HG02840 (cell line): Measurements from ENCODE around the gene MAGEA11.
"Not testable (repeated sequence)": the region's sequence is repeated elsewhere in the genome, so short reads cannot be mapped to it uniquely, and the experiment has no call there.

Source experiments
- ATAC-seq: cut with Tn5 transposase; IDR thresholded peaks from one replicate; pipeline ENCODE4 v1.9.1; 2021; ENCODE audit warnings: mild to moderate bottlenecking, moderate library complexity, moderate number of reproducible peaks; ENCODE audit not compliant: unreplicated experiment, low FRiP score

The MAGEA11 gene

DNA sequence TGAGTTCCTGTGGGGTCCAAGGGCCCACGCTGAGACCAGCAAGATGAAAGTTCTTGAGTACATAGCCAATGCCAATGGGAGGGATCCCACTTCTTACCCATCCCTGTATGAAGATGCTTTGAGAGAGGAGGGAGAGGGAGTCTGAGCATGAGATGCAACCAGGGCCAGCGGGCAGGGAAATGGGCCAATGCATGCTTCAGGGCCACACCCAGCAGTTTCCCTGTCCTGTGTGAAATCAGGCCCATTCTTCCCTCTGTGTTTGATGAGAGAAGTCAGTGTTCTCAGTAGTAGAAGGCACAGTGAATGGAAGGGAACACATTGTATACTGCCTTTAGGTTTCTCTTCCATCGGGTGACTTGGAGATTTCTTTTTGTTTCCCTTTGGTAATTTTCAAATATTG, 4.8 kb downstream of the MAGEA11 start:
- no peak for ATAC-seq

DNA sequence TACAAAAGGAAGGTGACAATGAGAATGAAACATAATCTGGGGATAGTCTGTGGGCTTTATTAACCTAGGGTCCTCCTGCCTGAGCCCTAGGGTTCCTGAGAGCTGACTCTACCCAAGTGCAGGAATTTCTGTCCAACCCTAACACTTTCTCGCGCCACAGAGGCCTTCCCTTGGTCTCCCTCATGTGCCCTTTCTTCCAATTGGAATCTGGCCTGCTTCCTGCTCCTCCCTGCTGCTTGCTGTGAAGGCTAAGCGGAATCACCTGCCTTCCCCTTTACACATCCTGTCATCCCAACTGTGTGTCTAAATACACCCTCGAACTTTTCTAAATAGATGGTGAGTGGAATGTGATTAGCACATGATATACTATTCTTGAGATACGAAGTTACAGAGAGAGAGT, 5.9 kb downstream of the MAGEA11 start:
- no peak for ATAC-seq

DNA sequence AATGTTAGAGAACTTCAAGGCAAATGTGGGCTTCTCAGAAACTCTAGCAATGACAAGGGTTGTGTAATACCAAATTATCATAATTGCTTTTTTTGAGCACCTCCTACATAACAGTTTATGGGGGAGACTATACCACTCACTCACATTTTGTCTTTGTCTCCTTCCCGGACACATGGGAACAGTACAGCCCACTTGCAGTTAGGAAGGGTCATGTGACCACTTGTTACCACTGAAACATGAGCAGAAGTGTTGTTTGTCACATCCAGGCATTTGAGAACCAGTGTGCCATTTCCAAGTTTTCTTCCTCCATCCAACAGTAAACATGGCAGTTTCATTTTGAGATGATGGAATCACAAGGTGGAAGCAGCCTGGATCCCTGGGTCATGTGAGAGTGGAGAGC, 6.9 kb downstream of the MAGEA11 start:
- ATAC-seq = no peak

DNA sequence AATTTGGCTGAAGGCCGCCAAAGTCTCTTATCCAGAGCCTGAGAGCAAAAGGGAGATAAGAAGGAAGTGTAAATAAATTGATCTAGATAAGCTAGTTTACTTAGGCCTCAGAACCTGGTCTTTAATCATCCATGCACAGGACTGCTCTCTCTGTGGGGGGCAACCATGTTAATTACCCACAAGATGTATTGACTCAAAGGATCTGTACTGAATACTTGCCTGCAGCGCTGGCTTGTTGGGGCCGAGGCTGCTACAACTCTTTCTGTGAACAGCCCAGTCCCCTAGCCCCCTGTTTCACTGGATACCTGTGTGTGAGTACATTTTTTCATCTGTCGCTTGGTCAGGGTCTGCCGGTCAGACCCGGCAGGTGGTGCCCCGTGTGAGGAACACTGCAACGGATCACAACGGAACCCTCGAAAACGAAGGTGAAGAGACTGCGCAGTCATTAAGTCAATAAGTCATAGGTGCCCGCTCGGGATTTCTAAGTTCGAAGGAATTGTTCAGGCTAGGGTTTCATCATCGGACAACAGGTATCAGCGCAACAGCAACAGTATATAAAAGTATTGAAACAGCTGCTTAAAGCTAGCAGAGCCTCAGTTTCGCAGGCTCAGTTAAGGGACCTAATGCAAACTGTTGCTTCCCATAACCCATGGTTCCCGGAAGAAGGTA, 8.3 kb downstream of the MAGEA11 start:
- no peak for ATAC-seq

DNA sequence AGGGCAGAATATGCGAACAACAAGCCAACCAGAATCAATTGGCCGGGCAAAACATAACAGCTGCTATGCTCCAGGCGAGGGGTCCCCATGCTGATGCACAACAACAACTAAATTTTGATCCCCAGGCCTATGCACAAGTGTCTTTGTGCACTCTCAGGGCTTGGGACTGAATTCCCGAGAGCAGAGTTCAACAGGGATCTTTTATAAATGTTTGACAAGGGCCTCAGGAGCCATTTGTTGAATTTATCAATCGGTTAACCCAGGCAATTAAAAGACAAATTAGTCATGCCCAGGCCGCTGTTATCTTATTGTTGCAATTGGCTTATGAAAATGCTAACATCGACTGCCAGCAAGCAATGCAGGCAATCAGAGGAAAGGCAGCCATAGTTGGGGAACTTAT, 9.4 kb downstream of the MAGEA11 start:
- not testable (repeated sequence) for ATAC-seq

DNA sequence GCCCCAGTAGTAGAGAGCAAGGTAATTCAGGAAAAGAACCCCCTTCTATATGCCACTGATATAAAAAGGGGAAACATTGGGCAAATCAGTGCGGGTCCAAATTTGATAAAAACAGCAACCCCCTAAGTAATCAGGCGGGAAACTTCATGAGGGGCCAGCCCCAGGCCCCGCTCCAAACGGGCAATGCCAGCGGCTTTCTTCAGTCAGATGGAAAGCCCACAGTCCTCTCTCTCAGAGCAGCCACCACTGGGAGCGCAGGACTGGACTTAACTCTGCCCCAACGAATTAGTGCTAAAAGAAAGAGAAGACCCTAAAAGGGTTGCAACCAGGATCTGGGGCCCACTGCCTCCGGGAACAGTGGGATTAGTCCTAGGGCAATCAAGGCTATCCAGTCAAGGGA, 9.9 kb downstream of the MAGEA11 start:
- no peak for ATAC-seq

DNA sequence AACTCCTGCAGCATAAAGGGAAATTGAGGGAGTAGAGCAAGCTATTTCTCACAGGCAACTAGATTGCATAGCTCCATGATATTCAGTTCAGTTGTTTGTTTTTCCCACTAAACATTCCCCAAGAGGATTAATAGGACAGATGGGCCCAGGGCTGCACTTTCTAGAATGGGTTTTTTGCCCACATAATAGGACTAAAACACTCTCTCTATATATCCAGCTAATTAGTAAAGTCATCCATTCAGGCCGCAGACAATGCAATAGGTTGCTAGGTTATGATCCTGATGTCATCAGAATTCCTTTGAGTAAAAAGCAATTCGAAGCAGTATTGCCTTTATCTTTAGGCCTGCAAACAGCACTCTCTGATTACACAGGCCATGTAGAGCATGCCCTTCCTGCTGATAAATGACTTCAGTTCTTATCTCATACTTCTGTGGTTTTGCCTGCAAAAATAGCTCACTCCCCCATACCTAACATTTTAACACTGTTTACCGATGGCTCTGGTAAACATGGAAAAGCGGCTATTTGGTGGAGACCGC, 11.8 kb downstream of the MAGEA11 start:
- ATAC-seq = not testable (repeated sequence)

DNA sequence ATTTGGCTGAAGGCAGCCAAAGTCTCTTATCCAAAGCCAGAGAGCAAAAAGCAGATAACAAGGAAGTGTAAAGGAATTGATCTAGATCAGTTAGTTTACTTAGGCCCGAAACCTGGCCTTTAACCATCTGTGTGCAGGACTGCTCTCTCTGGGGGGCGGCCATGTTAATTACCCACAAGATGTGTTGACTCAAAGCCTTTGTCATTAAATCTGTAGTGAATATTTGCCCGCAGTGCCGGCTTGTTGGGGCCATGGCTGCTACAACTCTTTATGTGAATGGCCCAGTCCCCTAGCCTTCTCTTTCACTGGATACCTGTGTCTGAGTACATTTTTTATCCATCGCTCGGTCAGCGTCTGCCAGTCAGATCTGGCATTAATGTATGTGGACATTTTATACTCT, 15.4 kb downstream of the MAGEA11 start:
- ATAC-seq = not testable (repeated sequence)

DNA sequence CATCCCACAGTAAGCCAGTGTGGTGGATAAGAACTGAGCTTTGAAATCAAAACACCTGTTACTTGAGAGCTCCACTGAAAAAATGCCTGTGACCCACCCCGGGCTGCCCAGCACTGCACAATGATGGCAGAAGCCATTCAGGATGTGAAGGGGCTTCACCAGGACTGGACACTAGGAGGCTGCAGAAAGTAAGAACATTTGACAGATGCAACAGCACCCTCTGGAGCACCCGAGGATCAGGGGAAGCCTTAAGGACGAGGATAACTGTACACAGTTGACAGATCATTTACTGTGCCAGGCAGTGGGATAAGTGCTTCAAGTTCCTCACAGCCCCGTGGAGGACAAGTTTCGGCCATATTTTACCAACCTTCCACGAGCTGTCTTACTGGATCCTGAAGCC, 30.4 kb downstream of the MAGEA11 start:
- ATAC-seq = not testable (repeated sequence)

DNA sequence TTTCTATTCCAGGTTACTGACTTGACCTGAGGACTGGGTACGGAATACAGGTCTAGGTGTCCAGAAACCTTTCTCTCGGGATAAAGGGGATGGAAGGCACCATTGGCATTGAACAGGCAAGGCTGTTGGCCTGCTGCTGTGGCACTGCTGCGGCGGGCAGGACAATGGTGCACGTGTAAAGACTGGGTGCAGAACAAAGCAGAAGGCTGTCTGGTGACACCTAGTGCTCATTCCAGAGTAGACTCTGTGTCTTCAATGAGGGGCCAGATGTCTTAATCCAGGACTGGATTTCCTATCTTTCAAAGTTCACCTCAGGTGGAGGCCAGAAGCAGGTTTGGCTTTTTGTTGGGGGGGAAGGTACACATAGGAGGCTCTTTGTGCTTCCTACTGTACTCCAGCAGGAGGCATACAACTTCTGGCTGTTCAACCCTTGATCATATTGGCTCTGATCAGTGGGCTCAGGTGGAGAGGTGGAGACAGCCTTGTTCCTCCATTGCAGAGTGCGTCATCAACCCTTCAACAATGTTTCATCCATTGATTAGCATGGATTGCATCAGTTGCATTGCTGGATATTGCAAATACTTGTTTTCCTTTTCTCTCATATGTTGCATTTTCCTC, 34.6 kb downstream of the MAGEA11 start:
- ATAC-seq = not testable (repeated sequence)

DNA sequence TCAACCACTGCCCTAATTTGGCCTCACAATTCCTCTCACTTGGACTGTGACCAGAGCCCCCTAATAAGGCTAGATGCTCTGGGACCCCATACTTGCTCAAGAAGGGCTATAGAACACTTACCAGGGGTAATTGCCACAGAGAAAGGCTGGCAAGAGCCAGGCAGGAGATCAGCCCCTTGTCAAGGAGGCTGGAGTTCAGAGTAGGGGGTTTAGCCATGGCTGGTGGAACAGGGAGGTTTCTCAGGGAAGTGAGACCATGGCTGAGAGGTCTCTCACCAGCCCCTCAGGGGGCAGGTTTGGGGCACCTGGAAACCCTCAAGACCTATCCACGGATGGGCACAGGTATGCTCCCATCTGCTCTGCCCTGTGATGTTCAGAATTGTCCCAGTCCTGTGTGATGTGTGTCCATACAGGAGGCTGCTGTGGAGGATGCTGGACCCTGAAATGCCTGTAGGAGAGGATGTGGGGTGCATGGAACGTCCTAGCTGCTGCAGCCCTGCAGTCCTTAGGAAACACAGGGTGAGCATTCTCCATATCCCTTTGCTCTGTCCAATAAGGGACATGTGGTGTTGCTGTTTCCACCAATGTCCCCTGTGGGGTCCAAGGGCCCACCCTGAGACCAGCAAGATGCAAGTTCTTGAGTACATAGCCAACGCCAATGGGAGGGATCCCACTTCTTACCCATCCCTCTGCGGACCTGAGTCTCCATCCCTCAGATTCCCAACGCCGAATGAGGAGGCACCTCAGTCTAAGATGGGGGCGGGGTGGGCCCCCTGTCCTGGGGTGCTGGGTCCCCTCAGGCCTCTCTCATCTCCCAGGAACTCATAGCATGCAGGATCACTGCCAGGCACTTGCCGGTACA, 45.6 kb downstream of the MAGEA11 start:
- ATAC-seq = no peak

DNA sequence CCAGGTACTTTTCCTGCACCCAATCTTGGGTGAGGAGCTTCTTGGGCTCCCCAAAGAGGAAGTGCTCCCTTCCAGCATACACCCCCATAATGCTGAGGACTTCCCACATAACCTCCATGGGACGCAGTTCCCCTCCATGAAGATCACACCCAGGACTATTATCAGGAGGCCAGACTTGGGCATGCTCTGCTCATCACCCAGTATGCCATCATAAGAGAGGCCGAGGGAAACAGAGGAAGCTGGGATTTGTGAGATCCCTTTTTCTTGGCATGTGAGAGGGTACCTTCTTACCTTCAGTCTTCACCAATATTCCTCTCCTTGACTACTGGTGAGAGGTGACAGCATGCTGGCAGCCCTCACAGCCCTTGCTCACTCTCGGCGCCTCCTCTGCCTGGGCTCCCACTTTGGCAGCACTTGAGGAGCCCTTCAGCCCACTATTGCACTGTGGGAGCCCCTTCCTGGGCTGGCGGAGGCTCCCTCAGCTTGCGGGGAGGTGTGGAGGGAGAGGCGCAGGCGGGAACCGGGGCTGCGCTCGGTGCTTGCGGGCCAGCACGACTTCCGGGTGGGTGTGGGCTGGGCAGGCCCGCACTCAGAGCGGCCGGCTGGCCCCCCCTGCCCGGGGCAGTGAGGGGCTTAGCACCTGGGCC, 46.3 kb downstream of the MAGEA11 start:
- ATAC-seq = no peak

DNA sequence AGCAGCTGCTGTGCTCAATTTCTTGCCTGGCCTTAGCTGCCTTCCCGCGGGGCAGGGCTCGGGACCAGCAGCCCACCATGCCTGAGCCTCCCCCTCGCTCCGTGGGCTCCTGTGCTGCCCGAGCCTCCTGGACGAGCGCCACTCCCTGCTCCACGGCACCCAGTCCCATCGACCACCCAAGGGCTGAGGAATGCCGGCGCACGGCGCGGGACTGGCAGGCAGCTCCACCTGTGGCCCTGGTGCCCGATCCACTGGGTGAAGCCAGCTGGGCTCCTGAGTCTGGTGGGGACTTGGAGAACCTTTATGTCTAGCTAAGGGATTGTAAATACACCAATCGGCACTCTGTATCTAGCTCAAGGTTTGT, 46.8 kb downstream of the MAGEA11 start:
- not testable (repeated sequence) for ATAC-seq

DNA sequence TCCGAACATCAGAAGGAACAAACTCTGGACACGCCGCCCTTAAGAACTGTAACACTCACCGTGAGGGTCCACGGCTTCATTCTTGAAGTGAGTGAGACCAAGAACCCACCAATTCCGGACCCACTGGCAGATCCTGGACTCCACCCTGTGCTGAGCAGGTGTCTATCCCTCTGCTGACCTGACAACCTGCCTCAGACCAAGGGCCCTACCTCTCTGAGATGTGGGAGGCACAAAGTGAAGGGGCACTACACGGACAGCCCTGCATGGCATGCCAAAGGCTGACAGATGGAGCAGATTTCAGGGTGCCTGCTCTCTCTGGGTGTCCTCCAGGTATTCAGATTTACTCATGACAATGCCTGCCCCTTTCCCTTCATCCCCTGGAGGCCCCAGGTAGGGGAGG, 48.0 kb downstream of the MAGEA11 start:
- no peak for ATAC-seq

DNA sequence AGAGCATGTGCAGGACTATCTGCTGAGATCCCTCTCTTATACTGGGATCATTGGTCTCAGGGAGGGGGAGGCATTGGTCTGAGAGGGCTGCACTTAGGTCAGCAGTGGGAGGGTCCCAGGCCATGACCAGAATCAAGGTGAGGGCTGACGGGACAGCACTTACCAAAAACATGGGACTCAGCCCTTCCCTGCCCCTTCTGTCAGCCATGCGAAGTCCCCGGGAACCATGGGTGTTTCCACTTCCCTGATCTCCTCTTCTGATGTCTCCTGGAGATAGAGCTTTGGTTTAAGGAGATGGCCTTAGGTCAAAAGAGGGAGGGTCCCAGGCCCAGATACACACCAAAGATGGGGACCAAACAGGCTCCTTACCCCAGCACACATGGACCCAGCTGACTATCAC, 49.1 kb downstream of the MAGEA11 start:
- no peak for ATAC-seq

DNA sequence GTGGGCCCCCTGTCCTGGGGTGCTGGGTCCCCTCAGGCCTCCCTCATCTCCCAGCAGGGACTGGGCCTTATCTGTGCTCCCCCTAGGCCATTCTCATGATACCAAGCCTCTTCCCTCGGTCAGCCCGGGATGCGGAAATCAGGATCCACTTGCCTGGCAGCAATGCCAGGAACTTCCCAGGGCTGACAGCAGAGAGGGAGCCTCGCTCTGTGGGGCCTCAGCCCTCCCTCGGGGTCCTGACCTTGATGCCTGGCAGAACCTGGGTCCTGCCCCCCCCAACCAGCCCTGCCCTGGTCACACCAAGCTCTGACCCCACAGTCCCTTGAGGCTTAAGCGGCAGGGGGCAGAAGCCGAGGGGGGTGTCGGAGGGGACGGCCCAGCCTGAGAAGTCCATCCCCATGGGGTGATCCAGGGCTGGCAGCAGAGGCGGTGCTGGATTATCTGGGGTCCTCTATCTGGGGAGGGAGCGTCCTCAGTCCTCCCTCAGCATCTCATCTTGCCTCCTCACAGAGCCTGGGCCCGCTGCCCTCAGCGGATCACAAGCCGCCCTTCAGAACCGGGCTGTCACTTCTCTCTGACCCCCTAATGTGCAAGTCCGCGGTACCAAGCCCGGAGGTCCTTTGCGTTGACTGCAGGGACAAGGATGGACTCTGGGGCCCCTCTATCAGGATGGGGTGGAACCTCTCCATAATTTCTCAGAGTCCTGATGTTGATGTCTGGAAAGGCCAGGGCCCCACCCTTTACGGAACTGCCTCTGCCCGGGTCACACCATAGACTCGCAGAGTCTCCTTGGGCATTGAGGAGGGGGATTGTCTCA, 50.2 kb downstream of the MAGEA11 start:
- ATAC-seq = not testable (repeated sequence)

DNA sequence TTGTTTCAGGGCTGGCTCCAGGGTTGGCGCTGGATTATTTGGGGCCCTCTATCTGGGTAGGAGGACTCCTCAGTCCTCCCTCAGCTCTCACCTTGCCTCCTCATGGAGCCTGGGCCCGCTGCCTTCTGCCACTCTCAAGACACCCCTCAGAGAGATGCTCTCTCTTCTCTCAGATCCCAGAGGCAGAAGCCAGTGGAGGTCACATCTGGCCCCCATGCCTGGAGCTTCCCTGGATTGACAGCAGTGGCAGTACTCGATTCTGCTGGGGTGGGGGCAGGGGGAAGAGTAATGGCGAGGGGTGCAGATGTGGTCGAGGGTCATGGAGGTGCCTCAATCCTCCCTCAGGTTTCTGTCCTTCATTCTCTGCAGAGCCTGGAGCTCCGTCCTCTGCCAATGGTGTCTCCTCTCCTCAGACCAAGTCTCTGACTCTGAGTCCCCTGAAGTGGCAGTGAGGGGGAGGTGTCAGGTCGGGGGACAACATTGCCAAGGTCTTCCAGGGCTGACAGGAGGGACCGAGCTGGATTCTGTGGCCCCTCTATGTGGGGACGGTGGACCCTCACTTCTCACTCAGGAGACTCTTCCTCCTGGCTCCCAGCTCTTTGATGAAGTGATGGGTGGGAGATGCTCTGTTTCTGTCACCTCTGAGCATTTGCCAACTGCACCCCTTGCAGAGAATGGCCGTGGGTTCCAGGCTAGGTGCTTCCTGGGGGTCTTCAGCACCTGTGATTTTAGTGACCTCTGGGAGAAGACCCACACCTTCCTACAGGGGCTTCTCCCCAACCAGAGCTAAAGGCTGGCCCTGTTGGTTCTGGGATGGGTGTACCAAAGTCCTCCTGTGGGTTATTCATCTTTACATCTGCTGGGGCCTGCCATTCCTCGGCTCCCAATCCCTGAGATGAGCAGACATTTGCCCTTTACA, 51.1 kb downstream of the MAGEA11 start:
- ATAC-seq = no peak
